Neutrophil (primary cell): ENCODE data around the gene TMX2.

ENCODE experiments used
- H3K27ac ChIP-seq: fragments of 200-600 bp; sonication (generic); 2 replicates; pipeline ENCODE4 v1.5.1; 2016; ENCODE audit warnings: mild to moderate bottlenecking, moderate library complexity
- H3K27me3 ChIP-seq: fragments of 200-600 bp; sonication (generic); 2 replicates; pipeline ENCODE4 v1.6.0; 2016; ENCODE audit warnings: mild to moderate bottlenecking
- H3K36me3 ChIP-seq: fragments of 200-600 bp; sonication (generic); 2 replicates; pipeline ENCODE4 v1.5.1; 2017
- H3K4me1 ChIP-seq, 2 experiments: fragments of 200-600 bp in 1 of 2; sonication (generic) in 1 of 2; 1 replicate in 1 of 2; 2 replicates in 1 of 2; pipeline versions ENCODE4 v1.5.1 to v1.6.1; 2013 to 2016; ENCODE audit warnings: low read depth in 1 of 2, low read length in 1 of 2, mild to moderate bottlenecking in 1 of 2, moderate library complexity in 1 of 2; ENCODE audit not compliant: control insufficient read depth in 1 of 2, insufficient read depth in 1 of 2
- H3K4me3 ChIP-seq, 2 experiments: fragments of 200-600 bp in 1 of 2; sonication (generic) in 1 of 2; 1 replicate in 1 of 2; 2 replicates in 1 of 2; pipeline ENCODE4 v1.5.1; 2013 to 2016; ENCODE audit warnings: low read depth in 1 of 2, low read length in 1 of 2, mild to moderate bottlenecking in 1 of 2, moderate library complexity in 1 of 2
- H3K9me3 ChIP-seq: fragments of 200-600 bp; sonication (generic); 2 replicates; pipeline ENCODE4 v1.5.1; 2016
- CTCF ChIP-seq: fragments of 200-600 bp; sonication (generic); IDR thresholded peaks from 2 replicates; pipeline ENCODE4 v1.5.1; 2016; ENCODE audit warnings: antibody characterized with exemption

TMX2 gene

GRCh38 chr11:57770793-57771192 lies 58.4 kb downstream of the TMX2 start:
- no peak overlapping the region for H3K27ac ChIP-seq
- H3K9me3 ChIP-seq: no peaks in the 10 kb centered on the region
- no peak overlapping the region for H3K4me3 ChIP-seq
- H3K36me3 ChIP-seq: no peaks in the 10 kb centered on the region
- H3K4me1 ChIP-seq: peaks cover 7% of the 10 kb centered on the region in 2 experiments
- no peaks in the 10 kb centered on the region for H3K27me3 ChIP-seq
- TF ChIP-seq CTCF: no peak

- Histone ChIP-seq H3K4me3 (no peak overlapping the region), H3K27me3 (no peaks in the 10 kb centered on the region), H3K36me3 (no peaks in the 10 kb centered on the region), H3K9me3 (no peaks in the 10 kb centered on the region), H3K27ac (no peak overlapping the region), H3K4me1 (peaks cover 12 to 13% of the 10 kb centered on the region in 2 experiments)
- no peak for TF ChIP-seq CTCF
Measured at GRCh38 chr11:57771365-57771764, 59.0 kb downstream of the TMX2 start.

- H3K9me3 ChIP-seq: no peaks in the 10 kb centered on the region
- peaks cover 14 to 15% of the 10 kb centered on the region in 2 experiments for H3K4me1 ChIP-seq
- no peak overlapping the region for H3K27ac ChIP-seq
- TF ChIP-seq CTCF: no peak
- no peaks in the 10 kb centered on the region for H3K27me3 ChIP-seq
- no peaks in the 10 kb centered on the region for H3K36me3 ChIP-seq
- H3K4me3 ChIP-seq: no peak overlapping the region
Measured at GRCh38 chr11:57772562-57772961, 60.2 kb downstream of the TMX2 start.

- TF ChIP-seq CTCF: no peak
- no peak overlapping the region for H3K27ac ChIP-seq
- no peaks in the 10 kb centered on the region for H3K9me3 ChIP-seq
- H3K27me3 ChIP-seq: no peaks in the 10 kb centered on the region
- H3K4me3 ChIP-seq: no peak overlapping the region
- H3K36me3 ChIP-seq: no peaks in the 10 kb centered on the region
- peaks cover 14 to 15% of the 10 kb centered on the region in 2 experiments for H3K4me1 ChIP-seq
Measured at GRCh38 chr11:57773026-57773598, 60.7 kb downstream of the TMX2 start.

- Histone ChIP-seq H3K36me3 (no peaks in the 10 kb centered on the region), H3K27me3 (no peaks in the 10 kb centered on the region), H3K4me1 (peaks cover 14 to 15% of the 10 kb centered on the region in 2 experiments), H3K27ac (peak overlapping the region; percentile 27), H3K9me3 (no peaks in the 10 kb centered on the region), H3K4me3 (no peak overlapping the region)
- no peak for TF ChIP-seq CTCF
Measured at GRCh38 chr11:57775491-57775890, 63.1 kb downstream of the TMX2 start.
